NCI-H226 (cell line): ENCODE results near the gene GNRH2.
"Not testable (repeated sequence)": the region's sequence is repeated elsewhere in the genome, so short reads cannot be mapped to it uniquely, and the experiment has no call there.

Experiments used
- DNase-seq: peaks from one replicate; pipeline ENCODE4 v3.0.0-alpha.2; 2015

The GNRH2 gene

GRCh38 chr20:3043322-3043721, at the start of gene GNRH2:
TSS of gene GNRH2 (plus strand) at chr20:3043622. CDS start at chr20:3044415, 793 bp downstream.
- DNase-seq = no peak

GRCh38 chr20:2995796-2996195, 47.6 kb upstream of the GNRH2 start:
- no peak for DNase-seq

- DNase-seq = no peak
Measured at GRCh38 chr20:2998728-2999127, 44.7 kb upstream of the GNRH2 start.

- DNase-seq = no peak
Measured at GRCh38 chr20:3000852-3001523, 42.4 kb upstream of the GNRH2 start.

- DNase-seq = no peak
Measured at GRCh38 chr20:3003416-3003815, 40.0 kb upstream of the GNRH2 start.

GRCh38 chr20:3010985-3011723, 32.3 kb upstream of the GNRH2 start:
- peak; percentile 16 for DNase-seq

GRCh38 chr20:3011752-3012151, 31.7 kb upstream of the GNRH2 start:
- no peak for DNase-seq

- no peak for DNase-seq
Measured at GRCh38 chr20:3013771-3014170, 29.7 kb upstream of the GNRH2 start.

- no peak for DNase-seq
Measured at GRCh38 chr20:3014179-3014578, 29.2 kb upstream of the GNRH2 start.

- DNase-seq = no peak
Measured at GRCh38 chr20:3014662-3015061, 28.8 kb upstream of the GNRH2 start.

GRCh38 chr20:3015302-3015701, 28.1 kb upstream of the GNRH2 start:
- DNase-seq = not testable (repeated sequence)

- DNase-seq = no peak
Measured at GRCh38 chr20:3021327-3021726, 22.1 kb upstream of the GNRH2 start.

- no peak for DNase-seq
Measured at GRCh38 chr20:3021777-3022176, 21.6 kb upstream of the GNRH2 start.

- DNase-seq = not testable (repeated sequence)
Measured at GRCh38 chr20:3022559-3023490, 20.6 kb upstream of the GNRH2 start.

GRCh38 chr20:3027987-3028386, 15.4 kb upstream of the GNRH2 start:
- DNase-seq = no peak

GRCh38 chr20:3031524-3032147, 11.8 kb upstream of the GNRH2 start:
- DNase-seq = no peak

- no peak for DNase-seq
Measured at GRCh38 chr20:3032624-3033023, 10.8 kb upstream of the GNRH2 start.

- no peak for DNase-seq
Measured at GRCh38 chr20:3037654-3038053, 5.8 kb upstream of the GNRH2 start.

- no peak for DNase-seq
Measured at GRCh38 chr20:3038454-3038853, 5.0 kb upstream of the GNRH2 start.

- no peak for DNase-seq
Measured at GRCh38 chr20:3039426-3039825, 4.0 kb upstream of the GNRH2 start.

GRCh38 chr20:3040086-3040485, 3.3 kb upstream of the GNRH2 start:
- no peak for DNase-seq

GRCh38 chr20:3041854-3042409, 1.5 kb upstream of the GNRH2 start:
- no peak for DNase-seq

- DNase-seq = no peak
Measured at GRCh38 chr20:3042625-3043024, 797 bp upstream of the GNRH2 start.
